SK-N-SH treated with all-trans-retinoic acid at 6 μM for 48 hours (cell line): ENCODE data around the gene CYP39A1.

Experiments
- ARNTL ChIP-seq: fragments of 450-650 bp; formaldehyde crosslinking; IDR thresholded peaks from 2 replicates; pipeline ENCODE4 v1.5.0; 2020; ENCODE audit warnings: low read depth, mild to moderate bottlenecking, moderate library complexity, borderline replicate concordance
- BACH2 ChIP-seq: fragments of 250-450 bp; sonication (Bioruptor Pico); IDR thresholded peaks from 2 replicates; pipeline ENCODE4 v1.9.0; 2021; ENCODE audit warnings: mild to moderate bottlenecking, borderline replicate concordance
- CREB5 ChIP-seq: fragments of 250-450 bp; sonication (Bioruptor Pico); IDR thresholded peaks from 2 replicates; pipeline ENCODE4 v1.5.1; 2020; ENCODE audit warnings: low read depth, mild to moderate bottlenecking, moderate library complexity
- ISL1 ChIP-seq: fragments of 250-450 bp; sonication (Bioruptor Pico); IDR thresholded peaks from 2 replicates; pipeline ENCODE4 v2.1.2; 2022; ENCODE audit warnings: mild to moderate bottlenecking, moderate library complexity
- PATZ1 ChIP-seq: fragments of 250-450 bp; sonication (Bioruptor Pico); IDR thresholded peaks from 2 replicates; pipeline ENCODE4 v1.8.0; 2020; ENCODE audit warnings: mild to moderate bottlenecking, moderate library complexity, borderline replicate concordance
- POU6F1 ChIP-seq: fragments of 250-450 bp; sonication (Bioruptor Pico); IDR thresholded peaks from 2 replicates; pipeline ENCODE4 v1.8.0; 2021; ENCODE audit warnings: low read depth, mild to moderate bottlenecking, moderate library complexity, borderline replicate concordance
- PPARA ChIP-seq: fragments of 250-450 bp; sonication (Bioruptor Pico); IDR thresholded peaks from 2 replicates; pipeline ENCODE4 v1.5.0; 2020; ENCODE audit warnings: mild to moderate bottlenecking, borderline replicate concordance

- TF ChIP-seq CREB5 (CRISPR knock-in tag), result no peak
- no peak for TF ChIP-seq PATZ1
- no peak for TF ChIP-seq ISL1 (CRISPR knock-in tag)
- no peak for TF ChIP-seq ARNTL (CRISPR knock-in tag)
- TF ChIP-seq PPARA (CRISPR knock-in tag), result no peak
- TF ChIP-seq POU6F1 (CRISPR knock-in tag), result no peak
- TF ChIP-seq BACH2 (CRISPR knock-in tag), result no peak
Observed at GRCh38 chr6:46606338-46606737, 46.3 kb downstream of the CYP39A1 start.
